NT2/D1 (cell line): ENCODE data around the gene HERC4.
"Not testable (repeated sequence)": the region's sequence is repeated elsewhere in the genome, so short reads cannot be mapped to it uniquely, and the experiment has no call there.

Experiments used
- DNase-seq: peaks from one replicate; pipeline ENCODE4 v3.0.0-alpha.2; 2011; ENCODE audit warnings: low read depth, low spot score
- H3K27me3 ChIP-seq: 2 replicates; pipeline ENCODE4 v1.6.0; 2011; ENCODE audit warnings: mild to moderate bottlenecking; ENCODE audit not compliant: insufficient read length, insufficient read depth
- H3K36me3 ChIP-seq: 2 replicates; pipeline ENCODE4 v1.6.1; 2011; ENCODE audit warnings: mild to moderate bottlenecking, low read length, mixed read lengths; ENCODE audit not compliant: insufficient read depth, insufficient read length
- H3K4me1 ChIP-seq: 2 replicates; pipeline ENCODE4 v1.5.1; 2011; ENCODE audit not compliant: insufficient read depth, insufficient read length
- H3K4me3 ChIP-seq: 2 replicates; pipeline ENCODE4 v1.5.1; 2011; ENCODE audit warnings: low read depth; ENCODE audit not compliant: insufficient read length
- H3K9ac ChIP-seq: 2 replicates; pipeline ENCODE4 v1.6.0; 2011; ENCODE audit warnings: low read depth; ENCODE audit not compliant: insufficient read length
- H3K9me3 ChIP-seq: 2 replicates; pipeline ENCODE4 v1.5.1; 2011; ENCODE audit warnings: mild to moderate bottlenecking, low read length; ENCODE audit not compliant: insufficient read depth
- SUZ12 ChIP-seq: IDR thresholded peaks from 2 replicates; pipeline ENCODE4 v1.6.1; 2011; ENCODE audit not compliant: insufficient read length, insufficient read depth; ENCODE audit errors: extremely low read depth
- YY1 ChIP-seq: IDR thresholded peaks from 2 replicates; pipeline ENCODE4 v1.6.1; 2011; ENCODE audit not compliant: insufficient read length, insufficient read depth
- ZNF274 ChIP-seq: IDR thresholded peaks from 2 replicates; pipeline ENCODE4 v1.6.1; 2011; ENCODE audit warnings: mild to moderate bottlenecking, low read depth, low read length

Gene HERC4

GRCh38 chr10:67903581-67903980, 171.5 kb downstream of the HERC4 start:
- Histone ChIP-seq H3K36me3 (peaks cover 66% of the 10 kb centered on the region), H3K9me3 (no peaks in the 10 kb centered on the region), H3K27me3 (no peaks in the 10 kb centered on the region), H3K4me3 (no peak overlapping the region), H3K9ac (no peak overlapping the region), H3K4me1 (no peaks in the 10 kb centered on the region)
- TF ChIP-seq SUZ12, result no peak
- no peak for TF ChIP-seq YY1
- TF ChIP-seq ZNF274, result no peak
- no peak for DNase-seq

- no peaks in the 10 kb centered on the region for H3K9me3 ChIP-seq
- DNase-seq, result no peak
- H3K36me3 ChIP-seq, result peaks cover 66% of the 10 kb centered on the region
- no peak for TF ChIP-seq ZNF274
- TF ChIP-seq SUZ12, result no peak
- no peak for TF ChIP-seq YY1
- no peaks in the 10 kb centered on the region for H3K27me3 ChIP-seq
- H3K9ac ChIP-seq, result no peak overlapping the region
- no peak overlapping the region for H3K4me3 ChIP-seq
- H3K4me1 ChIP-seq, result no peaks in the 10 kb centered on the region
These were observed 181.4 kb downstream of the HERC4 start for GRCh38 chr10:67893637-67894036.

- H3K9ac ChIP-seq, result peak overlapping the region; percentile 85
- H3K9me3 ChIP-seq, result no peaks in the 10 kb centered on the region
- peak overlapping the region; percentile 61 for H3K4me3 ChIP-seq
- no peaks in the 10 kb centered on the region for H3K4me1 ChIP-seq
- no peak for TF ChIP-seq YY1
- no peak for TF ChIP-seq SUZ12
- no peak for TF ChIP-seq ZNF274
- no peak for DNase-seq
- no peaks in the 10 kb centered on the region for H3K27me3 ChIP-seq
- peaks cover 31% of the 10 kb centered on the region for H3K36me3 ChIP-seq
These were observed 190.0 kb downstream of the HERC4 start for GRCh38 chr10:67884842-67885670.

GRCh38 chr10:67884313-67884841, 190.7 kb downstream of the HERC4 start, which contains the start of gene SIRT1:
Gene SIRT1 (plus strand): TSS chr10:67884656. CDS start chr10:67884722, 66 bp downstream.
- no peaks in the 10 kb centered on the region for H3K4me1 ChIP-seq
- DNase-seq, result peak; percentile 83
- H3K9ac ChIP-seq, result peak within 1 kb of the TSS; percentile 85
- H3K4me3 ChIP-seq, result peak within 1 kb of the TSS; percentile 61
- H3K36me3 ChIP-seq, result peaks cover 25% of the 10 kb centered on the region
- H3K27me3 ChIP-seq, result no peaks in the 10 kb centered on the region
- no peaks in the 10 kb centered on the region for H3K9me3 ChIP-seq
- TF ChIP-seq YY1, result peak; percentile 44
- no peak for TF ChIP-seq SUZ12
- no peak for TF ChIP-seq ZNF274

- no peak for TF ChIP-seq ZNF274
- TF ChIP-seq SUZ12, result no peak
- no peak for TF ChIP-seq YY1
- H3K27me3 ChIP-seq, result no peaks in the 10 kb centered on the region
These were observed 191.3 kb downstream of the HERC4 start for GRCh38 chr10:67883710-67884312.

GRCh38 chr10:67878133-67878532, 196.9 kb downstream of the HERC4 start:
- H3K4me3 ChIP-seq, result no peak overlapping the region
- no peaks in the 10 kb centered on the region for H3K9me3 ChIP-seq
- no peaks in the 10 kb centered on the region for H3K27me3 ChIP-seq
- no peak for DNase-seq
- TF ChIP-seq SUZ12 (no peak), ZNF274 (no peak), YY1 (no peak)
- no peaks in the 10 kb centered on the region for H3K4me1 ChIP-seq
- no peak overlapping the region for H3K9ac ChIP-seq
- H3K36me3 ChIP-seq, result no peaks in the 10 kb centered on the region

More at GRCh38 chr10:67883710-67884312, 191.3 kb downstream of the HERC4 start:
- Histone ChIP-seq H3K4me1 (no peaks in the 10 kb centered on the region), H3K4me3 (peak overlapping the region; percentile 38), H3K9ac (peak overlapping the region; percentile 82), H3K9me3 (no peaks in the 10 kb centered on the region), H3K36me3 (peaks cover 19% of the 10 kb centered on the region)
- DNase-seq, result no peak

GRCh38 chr10:67877421-67877820, 197.7 kb downstream of the HERC4 start:
- H3K4me3 ChIP-seq, H3K9ac ChIP-seq, DNase-seq, H3K27me3 ChIP-seq, H3K9me3 ChIP-seq, H3K4me1 ChIP-seq, H3K36me3 ChIP-seq: not testable (repeated sequence)
